GM12878 (cell line): ENCODE data around the gene MAML3. TPM values are rescaled to one million over a fixed set of nuclear protein-coding genes. Genes with fewer than 3 reads are reported as not detected.
A peak's percentile ranks its signal among the peaks of the same experiment; 100 is the strongest.

Experiments
- ATAC-seq: fragments of 200-7000 bp; cut with Tn5 transposase; 3 replicates; pipeline ENCODE4 v1.9.1; 2020; ENCODE audit warnings: mild to moderate bottlenecking, moderate library complexity
- BruUV-seq: library from RNA; stranded (reverse); fragments of 400-500 nt; replicated peaks from 2 replicates; lab custom pipeline; 2021; lab: Mats Ljungman, UMichigan
- CTCF ChIA-PET: fragments of 300-600 bp; sonication (Branson Sonifier 250); formaldehyde crosslinking; extraction: SDS; loops from one replicate; lab custom pipeline; 2021; ENCODE audit warnings: inconsistent platforms; lab: Yijun Ruan, JAX
- POLR2A ChIA-PET: fragments of 350-600 bp; formaldehyde crosslinking; extraction: SDS; loops from one replicate; lab custom pipeline; 2021; ENCODE audit warnings: inconsistent platforms; lab: Charles Lee
- RAD21 ChIA-PET: fragments of 300-600 bp; sonication (Branson Sonifier 250); formaldehyde crosslinking; loops from one replicate; lab custom pipeline; 2023; ENCODE audit warnings: antibody characterized with exemption; ENCODE audit not compliant: unreplicated experiment; lab: Charles Lee
- SMC1A ChIA-PET: fragments of 300-600 bp; sonication (Branson Sonifier 250); formaldehyde crosslinking; loops from one replicate; lab custom pipeline; 2023; ENCODE audit not compliant: unreplicated experiment, uncharacterized antibody; lab: Charles Lee
- DNase-seq: peaks from one replicate; pipeline ENCODE4 v3.0.0-alpha.2; 2011; ENCODE audit warnings: low read depth, low spot score
- FAIRE-seq: peaks from 3 replicates; lab custom pipeline; 2011; peaks lifted over from hg19 to GRCh38; lab: Jason Lieb, UNC
- H2AFZ ChIP-seq: 2 replicates; pipeline ENCODE4 v1.6.0; 2011; ENCODE audit warnings: low read depth, low read length, control low read depth; ENCODE audit not compliant: control insufficient read depth
- H3K27ac ChIP-seq: 2 replicates; pipeline ENCODE4 v1.5.1; 2011; ENCODE audit warnings: control low read depth; ENCODE audit not compliant: control insufficient read depth, insufficient read depth
- H3K27me3 ChIP-seq, 2 experiments: replicated peaks in 1 of 2; 2 replicates each; pipeline versions ENCODE4 v1.6.0 to v1.6.1; 2011; ENCODE audit warnings: low read length in 1 of 2; ENCODE audit not compliant: control insufficient read depth in 2 of 2, insufficient read depth in 2 of 2
- H3K36me3 ChIP-seq, 2 experiments: 2 replicates each; pipeline ENCODE4 v1.5.1; 2011; ENCODE audit warnings: low read length in 1 of 2; ENCODE audit not compliant: control insufficient read depth in 2 of 2, insufficient read depth in 2 of 2
- H3K4me1 ChIP-seq: 2 replicates; pipeline ENCODE4 v1.6.1; 2011; ENCODE audit warnings: mild to moderate bottlenecking, low read length, moderate library complexity, mixed read lengths; ENCODE audit not compliant: control insufficient read depth, insufficient read depth
- H3K4me2 ChIP-seq: 2 replicates; pipeline ENCODE4 v1.6.0; 2011; ENCODE audit warnings: control low read depth; ENCODE audit not compliant: control insufficient read depth, insufficient read depth
- H3K4me3 ChIP-seq: fragments of 200-600 bp; sonication (generic); 2 replicates; pipeline ENCODE4 v1.5.1; 2016
- H3K79me2 ChIP-seq: 2 replicates; pipeline ENCODE4 v1.6.0; 2011; ENCODE audit warnings: low read length; ENCODE audit not compliant: control insufficient read depth, insufficient read depth
- H3K9ac ChIP-seq: 2 replicates; pipeline ENCODE4 v1.8.0; 2011; ENCODE audit warnings: low read length, control low read depth, mixed read lengths; ENCODE audit not compliant: control insufficient read depth, insufficient read depth
- H3K9me3 ChIP-seq: replicated peaks from 3 replicates; pipeline ENCODE4 v1.5.1; 2011; ENCODE audit warnings: mild to moderate bottlenecking, low read length; ENCODE audit not compliant: control insufficient read depth, insufficient read depth
- H4K20me1 ChIP-seq: 2 replicates; pipeline ENCODE4 v1.6.0; 2011; ENCODE audit not compliant: control insufficient read depth, insufficient read depth
- ATF7 ChIP-seq: fragments of 450-650 bp; IDR thresholded peaks from 2 replicates; pipeline ENCODE4 v1.6.1; 2016; ENCODE audit warnings: low read depth, mild to moderate bottlenecking
- GATAD2B ChIP-seq: fragments of 450-650 bp; conservative IDR thresholded peaks from 2 replicates; pipeline ENCODE4 v1.6.1; 2017; ENCODE audit warnings: low read depth, mild to moderate bottlenecking, moderate library complexity
- RB1 ChIP-seq: fragments of 450-650 bp; formaldehyde crosslinking; IDR thresholded peaks from 2 replicates; pipeline ENCODE4 v1.6.1; 2017; ENCODE audit warnings: mild to moderate bottlenecking, borderline replicate concordance
- ZNF207 ChIP-seq: fragments of 450-650 bp; IDR thresholded peaks from 2 replicates; pipeline ENCODE4 v1.6.1; 2014; ENCODE audit warnings: antibody characterized with exemption, mild to moderate bottlenecking, borderline replicate concordance
- ZNF384 ChIP-seq: IDR thresholded peaks from 2 replicates; pipeline ENCODE4 v1.6.1; 2012; ENCODE audit warnings: low read depth, mild to moderate bottlenecking, low read length, improper control_type of control experiment, borderline replicate concordance
- ZSCAN29 ChIP-seq: fragments of 450-650 bp; IDR thresholded peaks from 2 replicates; pipeline ENCODE4 v1.6.1; 2017; ENCODE audit warnings: mild to moderate bottlenecking, moderate library complexity
- WGBS: methylation state at CpG from one replicate; pipeline ENCODE4 v1.1.6; 2016; ENCODE audit warnings: low lambda C conversion rate; ENCODE audit not compliant: insufficient replicate concordance, insufficient coverage; ENCODE audit errors: missing lambda C conversion rate; 5-methylcytosine and 5-hydroxymethylcytosine counted together
- in situ Hi-C: fragments of 300-500 bp; cut with MboI; formaldehyde crosslinking; loops from 9 replicates; pipeline ENCODE4 v1.14.3; 2018; ENCODE audit warnings: mixed read lengths
- intact Hi-C: fragments of 100-400 bp; cut with micrococcal nuclease; formaldehyde crosslinking; loops from one replicate; pipeline ENCODE4 v1.14.2; 2022; ENCODE audit not compliant: unreplicated experiment
- polyA plus RNA-seq, 11 experiments: library from polyadenylated mRNA; depleted of rRNA in 4 of 11; unstranded in 6 of 11; stranded (reverse) in 5 of 11; fragments of >200 nt; fragmentation: Nextera tagmentation in 4 of 11; fragmentation: Illumina TruSeq in 1 of 11; extraction: Ambion mirVana in 4 of 11; extraction: Trizol in 1 of 11; gene quantifications; 1 replicate in 1 of 11; 2 replicates in 10 of 11; pipeline versions ENCODE4 v1.2.1 to v1.2.3, GENCODE V29; 2011 to 2016; ENCODE audit warnings: inconsistent platforms in 2 of 11, missing spikeins in 2 of 11, low read depth in 1 of 11
- total RNA-seq, 4 experiments: library from RNA; depleted of rRNA in 3 of 4; stranded (reverse); fragments of >200 nt in 3 of 4; fragmentation: Illumina TruSeq in 1 of 4; extraction: Trizol in 1 of 4; gene quantifications; 2 replicates each; pipeline versions ENCODE4 v1.2.1 to v1.2.3, GENCODE V29; 2013 to 2021
- TF ChIP-seq, protein P1 (sequence below): IDR thresholded peaks from 2 replicates; pipeline ENCODE4 v1.6.1; 2011; ENCODE audit warnings: borderline replicate concordance, low read depth, mild to moderate bottlenecking, moderate library complexity, low read length; ENCODE audit not compliant: insufficient read depth, poor library complexity, severe bottlenecking
- TF ChIP-seq, protein P2 (sequence below): fragments of 450-650 bp; IDR thresholded peaks from 2 replicates; pipeline ENCODE4 v1.6.1; 2016; ENCODE audit warnings: mild to moderate bottlenecking

The MAML3 gene
- total and polyA plus RNA-seq, 10 of the 15 experiments (the other 5 are each of a cell fraction or from before 2014, with no cell fraction given) = under 0.01 to 0.53 (median 0.06) TPM; not detected in 2

DNA sequence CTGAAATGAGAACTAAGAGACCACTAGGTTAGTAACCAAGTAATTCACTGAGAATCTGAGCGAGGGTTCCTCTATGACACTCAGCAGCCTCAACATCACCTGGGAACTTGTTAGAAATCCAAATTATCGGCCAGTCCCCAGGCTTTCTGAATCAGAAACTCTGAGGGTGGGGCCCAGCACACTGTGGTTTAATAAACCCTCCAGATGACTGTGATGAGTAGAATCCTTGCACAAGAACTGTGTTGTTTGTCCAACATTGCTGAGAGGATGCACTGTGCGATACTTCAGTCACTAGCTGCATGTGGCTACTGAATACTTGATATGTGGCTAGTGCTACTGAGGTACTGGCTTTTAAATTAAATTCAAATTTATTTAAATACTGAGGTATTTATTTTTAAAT, 243.9 kb downstream of the MAML3 start:
- no peak overlapping the region for H3K4me2 ChIP-seq
- CTCF ChIA-PET = no interaction called here

More for the DNA sequence above, 243.9 kb downstream of the MAML3 start:
- in situ Hi-C loops (no loop called here), intact Hi-C loops (no loop called here)
- Histone ChIP-seq H2AFZ (no peak overlapping the region), H3K9ac (no peak overlapping the region), H3K36me3 (no peaks in the 10 kb centered on the region), H3K9me3 (no peaks in the 10 kb centered on the region; the same call in 2 of the 3 replicates), H3K4me3 (no peak overlapping the region), H3K4me1 (no peaks in the 10 kb centered on the region), H3K27me3 (peaks cover 0 to 5% of the 10 kb centered on the region in 2 experiments; a peak in 3 of 4 replicates), H3K27ac (no peak overlapping the region), H4K20me1 (no peaks in the 10 kb centered on the region), H3K79me2 (no peaks in the 10 kb centered on the region)
- DNase-seq (no peak), ATAC-seq (no peak), FAIRE-seq (no peak)
- RAD21 ChIA-PET = no interaction called here
- TF ChIP-seq ZNF207 (no peak), RB1 (no peak), GATAD2B (no peak), ZSCAN29 (no peak), ZNF384 (no peak), ATF7 (no peak)
- TF ChIP-seq, protein P1, sequence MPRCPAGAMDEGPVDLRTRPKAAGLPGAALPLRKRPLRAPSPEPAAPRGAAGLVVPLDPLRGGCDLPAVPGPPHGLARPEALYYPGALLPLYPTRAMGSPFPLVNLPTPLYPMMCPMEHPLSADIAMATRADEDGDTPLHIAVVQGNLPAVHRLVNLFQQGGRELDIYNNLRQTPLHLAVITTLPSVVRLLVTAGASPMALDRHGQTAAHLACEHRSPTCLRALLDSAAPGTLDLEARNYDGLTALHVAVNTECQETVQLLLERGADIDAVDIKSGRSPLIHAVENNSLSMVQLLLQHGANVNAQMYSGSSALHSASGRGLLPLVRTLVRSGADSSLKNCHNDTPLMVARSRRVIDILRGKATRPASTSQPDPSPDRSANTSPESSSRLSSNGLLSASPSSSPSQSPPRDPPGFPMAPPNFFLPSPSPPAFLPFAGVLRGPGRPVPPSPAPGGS = peak; percentile 77
- TF ChIP-seq, protein P2, sequence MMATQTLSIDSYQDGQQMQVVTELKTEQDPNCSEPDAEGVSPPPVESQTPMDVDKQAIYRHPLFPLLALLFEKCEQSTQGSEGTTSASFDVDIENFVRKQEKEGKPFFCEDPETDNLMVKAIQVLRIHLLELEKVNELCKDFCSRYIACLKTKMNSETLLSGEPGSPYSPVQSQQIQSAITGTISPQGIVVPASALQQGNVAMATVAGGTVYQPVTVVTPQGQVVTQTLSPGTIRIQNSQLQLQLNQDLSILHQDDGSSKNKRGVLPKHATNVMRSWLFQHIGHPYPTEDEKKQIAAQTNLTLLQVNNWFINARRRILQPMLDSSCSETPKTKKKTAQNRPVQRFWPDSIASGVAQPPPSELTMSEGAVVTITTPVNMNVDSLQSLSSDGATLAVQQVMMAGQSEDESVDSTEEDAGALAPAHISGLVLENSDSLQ = no peak
- no TSS peak for BruUV-seq
- POLR2A ChIA-PET = no interaction called here
- SMC1A ChIA-PET = interaction anchor here (0.9 kb wide), 1 partner anchor 11 kb away, joined by 3 read pairs; no protein-coding TSS in a partner anchor
- WGBS = 20% methylated on average over 3 of the region's 3 CpGs
